MCF 10A (cell line): ENCODE results near the gene EXPH5. TPM values are rescaled to one million over a fixed set of nuclear protein-coding genes. Genes with fewer than 3 reads are reported as not detected.

ENCODE experiments used
- BruUV-seq: library from RNA; stranded (reverse); fragments of 400-500 nt; replicated peaks from 2 replicates; lab custom pipeline; 2021; lab: Mats Ljungman, UMichigan
- CTCF ChIA-PET: fragments of 300-600 bp; sonication (Branson Sonifier 250); formaldehyde crosslinking; extraction: SDS; loops from one replicate; lab custom pipeline; 2021; ENCODE audit warnings: antibody characterized with exemption, inconsistent platforms; lab: Yijun Ruan, JAX
- POLR2A ChIA-PET: fragments of 300-600, 350-650 bp; sonication (Branson Sonifier 250); formaldehyde crosslinking; extraction: SDS; loops from one replicate; lab custom pipeline; 2020; ENCODE audit warnings: antibody characterized with exemption, inconsistent platforms; lab: Yijun Ruan, JAX
- DNase-seq: peaks from one replicate; pipeline ENCODE4 v3.0.0-alpha.2; 2018; ENCODE audit not compliant: unreplicated experiment
- H3K27ac Mint-ChIP-seq: one replicate; pipeline ENCODE4 v1.8.0; 2022; ENCODE audit warnings: mild to moderate bottlenecking, low read depth, mixed read lengths; ENCODE audit not compliant: unreplicated experiment
- H3K27me3 Mint-ChIP-seq: one replicate; pipeline ENCODE4 v1.8.0; 2022; ENCODE audit warnings: mixed read lengths; ENCODE audit not compliant: insufficient read depth, unreplicated experiment
- H3K36me3 Mint-ChIP-seq: one replicate; pipeline ENCODE4 v1.8.0; 2022; ENCODE audit warnings: mild to moderate bottlenecking, moderate library complexity, mixed read lengths; ENCODE audit not compliant: insufficient read depth, unreplicated experiment
- H3K4me1 Mint-ChIP-seq: one replicate; pipeline ENCODE4 v1.8.0; 2022; ENCODE audit warnings: mixed read lengths; ENCODE audit not compliant: insufficient read depth, unreplicated experiment
- H3K4me3 Mint-ChIP-seq: one replicate; pipeline ENCODE4 v1.8.0; 2022; ENCODE audit warnings: mild to moderate bottlenecking, moderate library complexity, mixed read lengths; ENCODE audit not compliant: unreplicated experiment
- H3K9me3 Mint-ChIP-seq: one replicate; pipeline ENCODE4 v1.8.0; 2022; ENCODE audit warnings: mixed read lengths; ENCODE audit not compliant: unreplicated experiment
- intact Hi-C: fragments of 100-400 bp; cut with micrococcal nuclease; formaldehyde crosslinking; loops from 2 replicates; pipeline ENCODE4 v1.14.1; 2022
- total RNA-seq: library from RNA; stranded (reverse); gene quantifications from 2 replicates; pipeline ENCODE4 v1.2.3, GENCODE V29; 2022
- TF ChIP-seq, protein P1 (sequence below): fragments of 200-600 bp; IDR thresholded peaks from one replicate; pipeline ENCODE4 v1.8.0; 2022; ENCODE audit warnings: antibody characterized with exemption, mild to moderate bottlenecking; ENCODE audit not compliant: unreplicated experiment

EXPH5 gene
- total RNA-seq, 1 experiment from 2014 or later, result 9.2 TPM

DNA sequence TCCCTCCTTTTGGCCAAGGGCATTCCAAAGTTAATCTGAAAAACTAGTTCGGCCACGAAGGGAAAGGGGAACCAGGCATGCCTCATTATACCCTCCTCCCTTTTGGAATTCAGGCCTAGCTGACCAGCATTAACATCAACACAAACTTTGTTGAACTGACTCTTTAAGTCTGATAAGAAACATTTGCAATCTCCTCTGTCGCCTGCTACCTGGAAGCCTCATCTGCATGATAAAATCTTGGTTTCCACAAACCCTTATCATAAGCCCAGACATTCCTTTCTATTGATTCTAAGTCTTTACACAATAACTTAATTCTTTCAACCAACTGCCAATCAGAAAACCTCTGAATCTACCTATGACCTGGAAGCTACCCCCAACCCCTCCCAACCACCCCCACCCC, 106.7 kb downstream of the EXPH5 start:
- Mint-ChIP-seq H3K9me3 (no peaks in the 10 kb centered on the region), H3K36me3 (peaks cover 6% of the 10 kb centered on the region), H3K4me1 (peaks cover 8% of the 10 kb centered on the region), H3K4me3 (no peak overlapping the region), H3K27ac (no peak overlapping the region), H3K27me3 (no peaks in the 10 kb centered on the region)
- intact Hi-C loops, result no loop called here
- no TSS peak for BruUV-seq
- CTCF ChIA-PET, result no interaction called here
- TF ChIP-seq, protein P1, sequence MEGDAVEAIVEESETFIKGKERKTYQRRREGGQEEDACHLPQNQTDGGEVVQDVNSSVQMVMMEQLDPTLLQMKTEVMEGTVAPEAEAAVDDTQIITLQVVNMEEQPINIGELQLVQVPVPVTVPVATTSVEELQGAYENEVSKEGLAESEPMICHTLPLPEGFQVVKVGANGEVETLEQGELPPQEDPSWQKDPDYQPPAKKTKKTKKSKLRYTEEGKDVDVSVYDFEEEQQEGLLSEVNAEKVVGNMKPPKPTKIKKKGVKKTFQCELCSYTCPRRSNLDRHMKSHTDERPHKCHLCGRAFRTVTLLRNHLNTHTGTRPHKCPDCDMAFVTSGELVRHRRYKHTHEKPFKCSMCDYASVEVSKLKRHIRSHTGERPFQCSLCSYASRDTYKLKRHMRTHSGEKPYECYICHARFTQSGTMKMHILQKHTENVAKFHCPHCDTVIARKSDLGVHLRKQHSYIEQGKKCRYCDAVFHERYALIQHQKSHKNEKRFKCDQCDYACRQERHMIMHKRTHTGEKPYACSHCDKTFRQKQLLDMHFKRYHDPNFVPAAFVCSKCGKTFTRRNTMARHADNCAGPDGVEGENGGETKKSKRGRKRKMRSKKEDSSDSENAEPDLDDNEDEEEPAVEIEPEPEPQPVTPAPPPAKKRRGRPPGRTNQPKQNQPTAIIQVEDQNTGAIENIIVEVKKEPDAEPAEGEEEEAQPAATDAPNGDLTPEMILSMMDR, result no peak
- DNase-seq, result no peak
- POLR2A ChIA-PET, result no interaction called here

DNA sequence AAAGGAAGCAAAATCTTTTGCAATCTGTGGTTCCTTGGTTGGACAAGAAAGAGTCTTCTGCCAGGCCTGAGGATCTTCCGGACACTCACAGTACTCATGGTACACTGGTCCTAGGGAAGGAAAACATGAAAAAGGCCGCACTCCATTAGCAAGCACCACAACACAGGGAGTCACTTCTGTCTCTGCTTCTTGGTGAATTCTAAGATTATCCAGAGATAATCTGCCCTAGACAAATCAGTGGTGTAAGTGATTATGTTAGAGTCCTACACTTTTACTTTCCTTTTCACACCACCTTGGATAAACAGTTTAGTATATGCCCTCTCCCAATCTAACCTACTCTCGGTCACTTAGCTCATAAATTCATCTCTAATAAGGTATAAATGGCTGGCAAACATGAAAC, 107.2 kb downstream of the EXPH5 start:
- no peaks in the 10 kb centered on the region for H3K27me3 Mint-ChIP-seq
- H3K36me3 Mint-ChIP-seq, result peaks cover 6% of the 10 kb centered on the region
- intact Hi-C loops, result no loop called here
- H3K4me3 Mint-ChIP-seq, result no peak overlapping the region
- no TSS peak for BruUV-seq
- DNase-seq, result no peak
- peaks cover 8% of the 10 kb centered on the region for H3K4me1 Mint-ChIP-seq
- POLR2A ChIA-PET, result no interaction called here
- TF ChIP-seq, protein P1, result no peak
- CTCF ChIA-PET, result no interaction called here
- no peaks in the 10 kb centered on the region for H3K9me3 Mint-ChIP-seq
- no peak overlapping the region for H3K27ac Mint-ChIP-seq

DNA sequence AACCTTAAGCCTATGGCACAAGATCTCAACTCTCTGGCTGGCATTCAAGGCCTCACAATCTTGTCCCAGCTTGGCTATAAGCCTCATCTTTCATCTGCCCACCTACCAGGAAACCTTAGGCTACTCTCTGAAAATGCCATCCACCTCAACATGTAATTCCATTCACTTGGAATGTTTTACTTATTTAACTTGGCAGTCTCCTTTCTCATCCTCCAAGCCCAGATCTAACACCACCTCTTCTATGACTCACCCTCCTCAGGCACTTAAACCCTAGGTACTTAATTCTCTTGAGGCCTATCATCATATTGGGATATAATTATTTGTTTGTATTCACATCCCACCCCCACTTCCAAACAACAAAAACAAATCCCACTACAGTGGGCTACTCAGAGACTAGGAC, 110.4 kb downstream of the EXPH5 start:
- Mint-ChIP-seq H3K27ac (no peak overlapping the region), H3K4me3 (no peak overlapping the region), H3K27me3 (no peaks in the 10 kb centered on the region), H3K9me3 (no peaks in the 10 kb centered on the region), H3K4me1 (peaks cover 8% of the 10 kb centered on the region), H3K36me3 (peaks cover 6% of the 10 kb centered on the region)
- ChIA-PET CTCF (no interaction called here), POLR2A (no interaction called here)
- intact Hi-C loops, result no loop called here
- TF ChIP-seq, protein P1, result no peak
- peak; percentile 56 for DNase-seq
- BruUV-seq, result no TSS peak

DNA sequence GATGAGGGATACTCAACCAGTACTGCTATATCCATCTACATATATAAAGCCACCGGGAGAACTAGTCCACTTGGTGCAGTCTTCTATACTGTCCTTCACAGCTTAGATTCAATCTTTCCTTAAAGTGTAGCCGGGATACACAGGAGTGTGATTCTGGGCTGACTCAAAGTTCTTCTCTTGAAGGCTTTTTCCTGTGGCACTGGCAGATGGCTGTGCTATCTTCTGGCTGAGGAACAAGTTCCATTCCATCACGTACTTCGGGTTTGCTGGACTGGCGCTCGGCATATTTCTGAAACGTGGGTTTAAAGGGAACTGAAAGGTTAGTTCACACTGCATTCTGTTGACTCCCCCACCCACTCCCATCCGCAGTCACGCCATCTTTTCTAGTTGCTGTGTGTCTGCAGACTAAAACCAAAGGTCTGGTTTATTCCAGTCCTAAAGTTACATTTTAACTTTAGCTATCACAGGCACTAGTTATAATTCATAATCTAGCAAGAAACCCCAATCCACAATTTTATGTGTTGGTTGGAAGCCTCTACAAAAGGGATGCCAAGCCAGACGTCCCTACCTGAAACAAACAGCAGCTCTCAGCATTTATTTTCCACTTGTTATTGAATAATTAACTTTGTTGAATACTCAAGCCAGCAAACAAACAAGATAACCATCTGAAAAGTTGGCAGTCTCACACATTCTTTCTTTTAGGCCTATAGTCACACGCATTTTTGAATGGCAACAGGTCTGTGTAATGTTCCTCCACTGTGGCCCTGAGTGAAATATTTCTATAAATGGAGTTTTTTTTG, 118.7 kb downstream of the EXPH5 start:
- CTCF ChIA-PET, result no interaction called here
- TF ChIP-seq, protein P1, result no peak
- no TSS peak for BruUV-seq

More for the DNA sequence above, 118.7 kb downstream of the EXPH5 start:
- no peak overlapping the region for H3K4me3 Mint-ChIP-seq
- intact Hi-C loops, result no loop called here
- no peaks in the 10 kb centered on the region for H3K27me3 Mint-ChIP-seq
- DNase-seq, result no peak
- H3K27ac Mint-ChIP-seq, result no peak overlapping the region
- no peaks in the 10 kb centered on the region for H3K4me1 Mint-ChIP-seq
- no peaks in the 10 kb centered on the region for H3K9me3 Mint-ChIP-seq
- H3K36me3 Mint-ChIP-seq, result no peaks in the 10 kb centered on the region
- POLR2A ChIA-PET, result interaction anchor here (1.0 kb wide), 1 partner anchor 8 kb away, joined by 6 read pairs; no protein-coding TSS in a partner anchor
